Measurements from ENCODE around the gene TAF11L2. TPM values are rescaled to one million over a fixed set of nuclear protein-coding genes. Genes with fewer than 3 reads are reported as not detected.
"Not testable (repeated sequence)": the region's sequence is repeated elsewhere in the genome, so short reads cannot be mapped to it uniquely, and the experiment has no call there.

The TAF11L2 gene
- total RNA-seq (2021) (not detected in 2 replicates), Bru-seq, nascent RNA (not detected), BruChase-seq, experiment 1, labeled RNA remaining after a 2-hour chase (not detected), BruChase-seq, experiment 2, labeled RNA remaining after a 6-hour chase (not detected)
- long read RNA-seq, result 0 reads

- H3K27me3 ChIP-seq (replicated peaks; ENCODE audit: insufficient read depth, low read depth, low read length, poor library complexity); H3K27ac ChIP-seq (ENCODE audit: low read depth, low read length, poor library complexity, severe bottlenecking); H3K4me3 ChIP-seq (ENCODE audit: low read depth, low read length, poor library complexity, severe bottlenecking); CTCF ChIA-PET; H3K4me1 ChIP-seq (ENCODE audit: insufficient read depth, low read length, poor library complexity, severe bottlenecking); BruUV-seq (replicated peaks); intact Hi-C loops (cut with micrococcal nuclease; ENCODE audit: unreplicated experiment); POLR2A ChIA-PET (ENCODE audit: low non-redundant PET); H3K9me3 ChIP-seq (ENCODE audit: low read depth, low read length, poor library complexity, severe bottlenecking); H3K36me3 ChIP-seq (ENCODE audit: insufficient read depth, low read length, poor library complexity, severe bottlenecking); DNase-seq (ENCODE audit: low spot score): not testable (repeated sequence)
Observed at GRCh38 chr5:17497931-17498330, at the start of gene TAF11L2. TSS of gene TAF11L2 (plus strand) at chr5:17498231.

DNA sequence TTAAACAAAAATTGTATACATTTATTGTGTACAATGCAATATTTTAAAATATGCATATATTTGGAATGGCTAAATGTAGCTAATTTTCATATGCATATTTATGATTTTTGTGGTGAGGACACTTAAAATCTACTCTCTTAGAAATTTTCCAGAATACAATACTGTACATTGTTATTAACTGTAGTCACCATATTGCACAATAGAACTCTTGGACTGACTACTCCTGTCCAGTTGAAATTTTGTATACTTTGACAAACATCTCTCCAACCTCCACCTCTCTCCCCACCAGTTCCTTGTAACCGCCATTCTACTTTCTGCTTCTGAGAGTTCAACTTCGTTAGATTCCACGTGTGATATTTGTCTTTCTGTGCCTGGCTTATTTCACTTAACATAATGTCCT is 49.2 kb upstream of the TAF11L2 start:
- ChIA-PET CTCF (no interaction called here), POLR2A (ENCODE audit: low non-redundant PET) (no interaction called here)
- Histone ChIP-seq H3K4me1 (ENCODE audit: insufficient read depth, low read length, poor library complexity, severe bottlenecking) (peaks cover 30% of the 10 kb centered on the region), H3K27me3 (replicated peaks; ENCODE audit: insufficient read depth, low read depth, low read length, poor library complexity) (no peaks in the 10 kb centered on the region), H3K4me3 (ENCODE audit: low read depth, low read length, poor library complexity, severe bottlenecking) (no peak overlapping the region), H3K9me3 (ENCODE audit: low read depth, low read length, poor library complexity, severe bottlenecking) (no peaks in the 10 kb centered on the region), H3K36me3 (ENCODE audit: insufficient read depth, low read length, poor library complexity, severe bottlenecking) (no peaks in the 10 kb centered on the region), H3K27ac (ENCODE audit: low read depth, low read length, poor library complexity, severe bottlenecking) (no peak overlapping the region)
- intact Hi-C loops (cut with micrococcal nuclease; ENCODE audit: unreplicated experiment), result no loop called here
- BruUV-seq (replicated peaks), result no TSS peak
- TF ChIP-seq, protein P1, sequence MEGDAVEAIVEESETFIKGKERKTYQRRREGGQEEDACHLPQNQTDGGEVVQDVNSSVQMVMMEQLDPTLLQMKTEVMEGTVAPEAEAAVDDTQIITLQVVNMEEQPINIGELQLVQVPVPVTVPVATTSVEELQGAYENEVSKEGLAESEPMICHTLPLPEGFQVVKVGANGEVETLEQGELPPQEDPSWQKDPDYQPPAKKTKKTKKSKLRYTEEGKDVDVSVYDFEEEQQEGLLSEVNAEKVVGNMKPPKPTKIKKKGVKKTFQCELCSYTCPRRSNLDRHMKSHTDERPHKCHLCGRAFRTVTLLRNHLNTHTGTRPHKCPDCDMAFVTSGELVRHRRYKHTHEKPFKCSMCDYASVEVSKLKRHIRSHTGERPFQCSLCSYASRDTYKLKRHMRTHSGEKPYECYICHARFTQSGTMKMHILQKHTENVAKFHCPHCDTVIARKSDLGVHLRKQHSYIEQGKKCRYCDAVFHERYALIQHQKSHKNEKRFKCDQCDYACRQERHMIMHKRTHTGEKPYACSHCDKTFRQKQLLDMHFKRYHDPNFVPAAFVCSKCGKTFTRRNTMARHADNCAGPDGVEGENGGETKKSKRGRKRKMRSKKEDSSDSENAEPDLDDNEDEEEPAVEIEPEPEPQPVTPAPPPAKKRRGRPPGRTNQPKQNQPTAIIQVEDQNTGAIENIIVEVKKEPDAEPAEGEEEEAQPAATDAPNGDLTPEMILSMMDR (conservative IDR thresholded peaks at IDR 0.05; ENCODE audit: low read depth, low read length), result no peak
- no peak for TF ChIP-seq EZH2 (IDR thresholded peaks at IDR 0.05; ENCODE audit: borderline replicate concordance, low read depth, low read length, poor library complexity, severe bottlenecking)
- DNase-seq (ENCODE audit: low spot score), result no peak

DNA sequence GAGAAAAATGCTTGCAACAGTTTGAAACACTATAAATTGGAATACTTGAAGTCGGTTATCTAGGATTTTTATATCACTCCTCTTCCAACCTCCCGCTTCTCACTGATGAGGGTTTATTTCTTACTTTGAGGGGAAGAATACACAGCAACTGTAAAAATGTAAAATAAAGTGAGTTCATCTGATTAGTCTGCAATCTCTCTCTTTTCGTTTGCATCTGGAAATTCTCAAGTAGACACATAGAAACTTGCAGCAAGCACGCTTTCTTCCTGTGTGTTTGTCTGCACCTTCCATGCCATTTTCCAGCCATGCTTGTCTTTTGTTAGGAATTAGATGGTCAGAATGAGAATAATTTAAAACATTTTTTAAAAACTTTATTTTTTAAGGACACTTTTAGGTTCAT is 45.1 kb upstream of the TAF11L2 start:
- CTCF ChIA-PET, result no interaction called here
- Histone ChIP-seq H3K27me3 (replicated peaks; ENCODE audit: insufficient read depth, low read depth, low read length, poor library complexity) (no peaks in the 10 kb centered on the region), H3K9me3 (ENCODE audit: low read depth, low read length, poor library complexity, severe bottlenecking) (no peaks in the 10 kb centered on the region), H3K4me3 (ENCODE audit: low read depth, low read length, poor library complexity, severe bottlenecking) (no peak overlapping the region), H3K27ac (ENCODE audit: low read depth, low read length, poor library complexity, severe bottlenecking) (no peak overlapping the region), H3K4me1 (ENCODE audit: insufficient read depth, low read length, poor library complexity, severe bottlenecking) (peaks cover 4% of the 10 kb centered on the region), H3K36me3 (ENCODE audit: insufficient read depth, low read length, poor library complexity, severe bottlenecking) (no peaks in the 10 kb centered on the region)
- no peak for DNase-seq (ENCODE audit: low spot score)
- BruUV-seq (replicated peaks), result no TSS peak
- intact Hi-C loops (cut with micrococcal nuclease; ENCODE audit: unreplicated experiment), result no loop called here
- TF ChIP-seq EZH2 (IDR thresholded peaks at IDR 0.05; ENCODE audit: borderline replicate concordance, low read depth, low read length, poor library complexity, severe bottlenecking), result no peak
- TF ChIP-seq, protein P1 (conservative IDR thresholded peaks at IDR 0.05; ENCODE audit: low read depth, low read length), result no peak
- POLR2A ChIA-PET (ENCODE audit: low non-redundant PET), result no interaction called here

GRCh38 chr5:17455942-17456341 is 42.1 kb upstream of the TAF11L2 start:
- DNase-seq (ENCODE audit: low spot score), result no peak
- TF ChIP-seq EZH2 (IDR thresholded peaks at IDR 0.05; ENCODE audit: borderline replicate concordance, low read depth, low read length, poor library complexity, severe bottlenecking), result no peak
- TF ChIP-seq, protein P1 (conservative IDR thresholded peaks at IDR 0.05; ENCODE audit: low read depth, low read length), result no peak
- H3K27me3 ChIP-seq (replicated peaks; ENCODE audit: insufficient read depth, low read depth, low read length, poor library complexity), result no peaks in the 10 kb centered on the region
- BruUV-seq (replicated peaks), result no TSS peak
- H3K36me3 ChIP-seq (ENCODE audit: insufficient read depth, low read length, poor library complexity, severe bottlenecking), result no peaks in the 10 kb centered on the region
- H3K9me3 ChIP-seq (ENCODE audit: low read depth, low read length, poor library complexity, severe bottlenecking), result no peaks in the 10 kb centered on the region
- H3K4me3 ChIP-seq (ENCODE audit: low read depth, low read length, poor library complexity, severe bottlenecking), result no peak overlapping the region
- POLR2A ChIA-PET (ENCODE audit: low non-redundant PET), result no interaction called here
- H3K27ac ChIP-seq (ENCODE audit: low read depth, low read length, poor library complexity, severe bottlenecking), result no peak overlapping the region
- intact Hi-C loops (cut with micrococcal nuclease; ENCODE audit: unreplicated experiment), result no loop called here
- H3K4me1 ChIP-seq (ENCODE audit: insufficient read depth, low read length, poor library complexity, severe bottlenecking), result no peaks in the 10 kb centered on the region
- CTCF ChIA-PET, result no interaction called here

Measured in A673 (cell line).